Activated B cell treated with CpG ODN at 0.5 μM for 24 hours (primary cell): ENCODE measurements around the gene SMTN. TPM values are rescaled to one million over a fixed set of nuclear protein-coding genes. Genes with fewer than 3 reads are reported as not detected.
"Not testable (repeated sequence)": the region's sequence is repeated elsewhere in the genome, so short reads cannot be mapped to it uniquely, and the experiment has no call there.

Experiments
- ATAC-seq: fragments of 200-7000 bp; cut with Tn5 transposase; one replicate; pipeline ENCODE4 v1.10.0; 2021; ENCODE audit warnings: low read depth, mild to moderate bottlenecking, moderate library complexity
- CTCF ChIA-PET: fragments of 350-600 bp; sonication (Branson Sonifier 250); formaldehyde crosslinking; loops from one replicate; lab custom pipeline; 2021; ENCODE audit warnings: antibody characterized with exemption; lab: Charles Lee
- POLR2A ChIA-PET: fragments of 350-600 bp; sonication (Branson Sonifier 250); formaldehyde crosslinking; loops from one replicate; lab custom pipeline; 2021; ENCODE audit warnings: antibody characterized with exemption; lab: Charles Lee
- DNase-seq: peaks from one replicate; pipeline ENCODE4 v3.0.0; 2022
- H3K27ac Mint-ChIP-seq: one replicate; pipeline ENCODE4 v1.8.0; 2020; ENCODE audit warnings: mixed read lengths
- H3K27me3 Mint-ChIP-seq: one replicate; pipeline ENCODE4 v1.8.0; 2021; ENCODE audit warnings: mixed read lengths
- H3K36me3 Mint-ChIP-seq: one replicate; pipeline ENCODE4 v1.8.0; 2021; ENCODE audit warnings: low read depth, mixed read lengths
- H3K4me1 Mint-ChIP-seq: one replicate; pipeline ENCODE4 v1.8.0; 2021; ENCODE audit warnings: mixed read lengths
- H3K4me3 Mint-ChIP-seq: one replicate; pipeline ENCODE4 v1.8.0; 2020; ENCODE audit warnings: mild to moderate bottlenecking, mixed read lengths
- H3K9me3 Mint-ChIP-seq: one replicate; pipeline ENCODE4 v1.8.0; 2020; ENCODE audit warnings: mixed read lengths
- CTCF ChIP-seq: fragments of 200-600 bp; IDR thresholded peaks from one replicate; pipeline ENCODE4 v1.8.0; 2022; ENCODE audit warnings: antibody characterized with exemption, mild to moderate bottlenecking
- intact Hi-C: fragments of 100-400 bp; cut with micrococcal nuclease; formaldehyde crosslinking; loops from one replicate; pipeline ENCODE4 v1.15.1; 2024
- total RNA-seq: library from RNA; stranded (reverse); gene quantifications from 2 replicates; pipeline ENCODE4 v1.2.3, GENCODE V29; 2022

SMTN gene
- total RNA-seq, 1 donor from 2014 or later = 3.1 TPM

GRCh38 chr22:31048570-31048969, 32.5 kb upstream of the SMTN start:
- H3K4me1 Mint-ChIP-seq = no peaks in the 10 kb centered on the region
- peaks cover 10% of the 10 kb centered on the region for H3K27me3 Mint-ChIP-seq
- DNase-seq (no peak), ATAC-seq (no peak)
- no peaks in the 10 kb centered on the region for H3K9me3 Mint-ChIP-seq
- TF ChIP-seq CTCF = no peak
- POLR2A ChIA-PET = no interaction called here
- H3K27ac Mint-ChIP-seq = no peak overlapping the region
- no peaks in the 10 kb centered on the region for H3K36me3 Mint-ChIP-seq
- CTCF ChIA-PET = no interaction called here
- intact Hi-C loops = no loop called here
- no peak overlapping the region for H3K4me3 Mint-ChIP-seq

GRCh38 chr22:31049815-31050420, 31.2 kb upstream of the SMTN start:
- Mint-ChIP-seq H3K4me1 (no peaks in the 10 kb centered on the region), H3K9me3 (no peaks in the 10 kb centered on the region), H3K4me3 (no peak overlapping the region), H3K27me3 (peaks cover 8% of the 10 kb centered on the region), H3K27ac (no peak overlapping the region), H3K36me3 (no peaks in the 10 kb centered on the region)
- ChIA-PET POLR2A (no interaction called here), CTCF (no interaction called here)
- DNase-seq (no peak), ATAC-seq (no peak)
- intact Hi-C loops = no loop called here
- TF ChIP-seq CTCF = no peak

GRCh38 chr22:31055117-31055634, 25.9 kb upstream of the SMTN start:
- ChIA-PET POLR2A (no interaction called here), CTCF (no interaction called here)
- no peak overlapping the region for H3K4me3 Mint-ChIP-seq
- H3K27ac Mint-ChIP-seq = no peak overlapping the region
- TF ChIP-seq CTCF = no peak
- no peaks in the 10 kb centered on the region for H3K9me3 Mint-ChIP-seq
- H3K36me3 Mint-ChIP-seq = no peaks in the 10 kb centered on the region
- DNase-seq (no peak), ATAC-seq (no peak)
- no peaks in the 10 kb centered on the region for H3K27me3 Mint-ChIP-seq
- intact Hi-C loops = no loop called here
- no peaks in the 10 kb centered on the region for H3K4me1 Mint-ChIP-seq

- POLR2A ChIA-PET = no interaction called here
- no peak for TF ChIP-seq CTCF
These were observed 25.4 kb upstream of the SMTN start for GRCh38 chr22:31055635-31056159.

GRCh38 chr22:31056986-31057599, 24.0 kb upstream of the SMTN start:
- DNase-seq (no peak), ATAC-seq (no peak)
- intact Hi-C loops = no loop called here
- Mint-ChIP-seq H3K9me3 (no peaks in the 10 kb centered on the region), H3K27ac (no peak overlapping the region), H3K4me1 (no peaks in the 10 kb centered on the region), H3K4me3 (no peak overlapping the region), H3K36me3 (no peaks in the 10 kb centered on the region), H3K27me3 (no peaks in the 10 kb centered on the region)
- CTCF ChIA-PET = no interaction called here
- TF ChIP-seq CTCF = no peak
- POLR2A ChIA-PET = no interaction called here

More at GRCh38 chr22:31055635-31056159, 25.4 kb upstream of the SMTN start:
- Mint-ChIP-seq H3K27ac (no peak overlapping the region), H3K9me3 (no peaks in the 10 kb centered on the region), H3K4me1 (no peaks in the 10 kb centered on the region), H3K36me3 (no peaks in the 10 kb centered on the region), H3K4me3 (no peak overlapping the region), H3K27me3 (no peaks in the 10 kb centered on the region)
- DNase-seq (no peak), ATAC-seq (no peak)
- intact Hi-C loops = no loop called here
- CTCF ChIA-PET = no interaction called here

- CTCF ChIA-PET, H3K4me3 Mint-ChIP-seq, H3K27ac Mint-ChIP-seq, ATAC-seq, H3K4me1 Mint-ChIP-seq, H3K9me3 Mint-ChIP-seq, intact Hi-C loops, H3K27me3 Mint-ChIP-seq, DNase-seq, POLR2A ChIA-PET, H3K36me3 Mint-ChIP-seq: not testable (repeated sequence)
These were observed 21.5 kb upstream of the SMTN start for GRCh38 chr22:31059663-31060062.
